Glutamatergic neuron (in vitro differentiated cells): ENCODE measurements around the gene ACTL6A. TPM values are rescaled to one million over a fixed set of nuclear protein-coding genes. Genes with fewer than 3 reads are reported as not detected.

Experiments
- DNase-seq: peaks from one replicate; pipeline ENCODE4 v3.0.0; 2022
- H3K27ac Mint-ChIP-seq: one replicate; pipeline ENCODE4 v1.8.0; 2020; ENCODE audit warnings: mild to moderate bottlenecking, mixed read lengths, inconsistent platforms; ENCODE audit not compliant: unreplicated experiment
- H3K27me3 Mint-ChIP-seq: one replicate; pipeline ENCODE4 v1.8.0; 2020; ENCODE audit warnings: mild to moderate bottlenecking, moderate library complexity, mixed read lengths, inconsistent platforms; ENCODE audit not compliant: unreplicated experiment
- H3K36me3 Mint-ChIP-seq: one replicate; pipeline ENCODE4 v1.8.0; 2020; ENCODE audit warnings: mild to moderate bottlenecking, mixed read lengths, inconsistent platforms; ENCODE audit not compliant: unreplicated experiment
- H3K4me1 Mint-ChIP-seq: one replicate; pipeline ENCODE4 v1.8.0; 2020; ENCODE audit warnings: mild to moderate bottlenecking, low read depth, mixed read lengths, inconsistent platforms; ENCODE audit not compliant: unreplicated experiment
- H3K4me3 Mint-ChIP-seq: one replicate; pipeline ENCODE4 v1.8.0; 2020; ENCODE audit warnings: mild to moderate bottlenecking, mixed read lengths, inconsistent platforms; ENCODE audit not compliant: unreplicated experiment
- H3K9me3 Mint-ChIP-seq: one replicate; pipeline ENCODE4 v1.8.0; 2020; ENCODE audit warnings: mild to moderate bottlenecking, moderate library complexity, mixed read lengths, inconsistent platforms; ENCODE audit not compliant: unreplicated experiment
- total RNA-seq: library from RNA; stranded (reverse); fragmentation: NEBNext Ultra II Directional; extraction: Animal tissue kit (Norgen Biotek cat#: 25700); gene quantifications from one replicate; pipeline ENCODE4 v1.2.1, GENCODE V29; 2021; ENCODE audit not compliant: unreplicated experiment
- TF ChIP-seq, protein P1 (sequence below): fragments of 200-600 bp; sonication (generic); IDR thresholded peaks from one replicate; pipeline ENCODE4 v1.5.0; 2021; ENCODE audit not compliant: partially characterized antibody, unreplicated experiment

ACTL6A gene
- total RNA-seq, 1 donor from 2014 or later = 58.8 TPM

DNA sequence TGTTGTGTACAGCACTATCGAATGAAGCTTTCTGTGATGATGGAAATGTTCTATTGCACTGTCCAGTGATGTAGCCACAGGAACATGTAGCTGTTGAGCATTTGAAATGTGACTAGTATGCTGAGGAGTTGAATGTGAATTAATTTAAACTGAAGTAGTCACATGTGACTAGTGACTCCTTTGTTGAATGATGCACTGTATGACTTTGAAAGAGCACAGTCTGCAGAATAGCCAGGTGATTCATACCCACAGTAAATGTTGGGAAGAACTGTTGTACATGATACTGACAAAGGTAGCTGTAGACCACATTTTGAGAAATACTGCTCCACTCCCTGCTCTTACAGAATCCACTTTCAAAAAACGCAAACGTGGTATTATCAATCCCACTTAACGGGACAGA, 34.0 kb upstream of the ACTL6A start:
- DNase-seq = no peak
- Mint-ChIP-seq H3K27me3 (no peaks in the 10 kb centered on the region), H3K27ac (no peak overlapping the region), H3K4me3 (no peak overlapping the region), H3K4me1 (peaks cover 5% of the 10 kb centered on the region), H3K36me3 (no peaks in the 10 kb centered on the region), H3K9me3 (peaks cover 4% of the 10 kb centered on the region)
- TF ChIP-seq, protein P1, sequence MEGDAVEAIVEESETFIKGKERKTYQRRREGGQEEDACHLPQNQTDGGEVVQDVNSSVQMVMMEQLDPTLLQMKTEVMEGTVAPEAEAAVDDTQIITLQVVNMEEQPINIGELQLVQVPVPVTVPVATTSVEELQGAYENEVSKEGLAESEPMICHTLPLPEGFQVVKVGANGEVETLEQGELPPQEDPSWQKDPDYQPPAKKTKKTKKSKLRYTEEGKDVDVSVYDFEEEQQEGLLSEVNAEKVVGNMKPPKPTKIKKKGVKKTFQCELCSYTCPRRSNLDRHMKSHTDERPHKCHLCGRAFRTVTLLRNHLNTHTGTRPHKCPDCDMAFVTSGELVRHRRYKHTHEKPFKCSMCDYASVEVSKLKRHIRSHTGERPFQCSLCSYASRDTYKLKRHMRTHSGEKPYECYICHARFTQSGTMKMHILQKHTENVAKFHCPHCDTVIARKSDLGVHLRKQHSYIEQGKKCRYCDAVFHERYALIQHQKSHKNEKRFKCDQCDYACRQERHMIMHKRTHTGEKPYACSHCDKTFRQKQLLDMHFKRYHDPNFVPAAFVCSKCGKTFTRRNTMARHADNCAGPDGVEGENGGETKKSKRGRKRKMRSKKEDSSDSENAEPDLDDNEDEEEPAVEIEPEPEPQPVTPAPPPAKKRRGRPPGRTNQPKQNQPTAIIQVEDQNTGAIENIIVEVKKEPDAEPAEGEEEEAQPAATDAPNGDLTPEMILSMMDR = no peak

DNA sequence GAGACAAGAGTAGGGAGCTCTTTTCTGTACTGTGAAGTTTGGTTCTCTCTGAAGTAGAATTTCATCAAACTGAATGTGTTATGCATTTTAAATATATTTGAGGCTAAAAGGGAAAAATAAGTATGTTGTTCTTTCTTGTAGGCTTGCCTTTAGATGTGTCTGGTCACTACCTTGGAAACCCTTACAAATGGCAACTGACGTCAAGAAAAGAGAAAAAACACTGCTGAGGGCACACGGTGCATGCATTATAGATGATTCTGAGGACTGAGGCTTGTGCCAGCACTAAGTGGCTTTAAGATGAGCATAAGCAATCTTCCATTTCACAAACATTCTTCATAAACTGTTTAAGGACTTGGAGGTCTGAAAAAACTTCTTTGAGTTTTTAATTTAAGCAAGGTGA, 31.1 kb upstream of the ACTL6A start:
- H3K4me3 Mint-ChIP-seq = no peak overlapping the region
- peaks cover under 1% of the 10 kb centered on the region for H3K4me1 Mint-ChIP-seq
- H3K27me3 Mint-ChIP-seq = no peaks in the 10 kb centered on the region
- H3K27ac Mint-ChIP-seq = no peak overlapping the region
- TF ChIP-seq, protein P1 = no peak
- no peaks in the 10 kb centered on the region for H3K36me3 Mint-ChIP-seq
- DNase-seq = no peak
- peaks cover under 1% of the 10 kb centered on the region for H3K9me3 Mint-ChIP-seq

DNA sequence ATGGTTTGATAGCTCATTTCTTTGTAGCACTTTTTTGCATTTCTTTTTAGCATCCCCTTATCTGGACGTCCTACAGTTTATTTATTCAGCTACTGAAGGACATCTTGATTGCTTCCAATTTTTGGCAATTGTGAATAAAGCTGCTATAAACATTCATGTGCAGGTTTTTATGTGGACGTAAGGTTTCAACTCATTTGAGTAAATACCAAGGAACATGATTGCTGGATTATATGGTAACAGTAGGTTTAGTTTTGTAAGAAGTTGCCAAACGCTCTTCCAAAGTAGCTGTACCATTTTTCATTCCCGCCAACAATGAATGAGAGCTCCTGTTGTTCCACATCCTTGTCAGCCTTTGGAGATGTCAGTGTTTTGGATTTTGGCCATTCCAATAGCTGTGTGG, 29.5 kb upstream of the ACTL6A start:
- no peaks in the 10 kb centered on the region for H3K27me3 Mint-ChIP-seq

DNA sequence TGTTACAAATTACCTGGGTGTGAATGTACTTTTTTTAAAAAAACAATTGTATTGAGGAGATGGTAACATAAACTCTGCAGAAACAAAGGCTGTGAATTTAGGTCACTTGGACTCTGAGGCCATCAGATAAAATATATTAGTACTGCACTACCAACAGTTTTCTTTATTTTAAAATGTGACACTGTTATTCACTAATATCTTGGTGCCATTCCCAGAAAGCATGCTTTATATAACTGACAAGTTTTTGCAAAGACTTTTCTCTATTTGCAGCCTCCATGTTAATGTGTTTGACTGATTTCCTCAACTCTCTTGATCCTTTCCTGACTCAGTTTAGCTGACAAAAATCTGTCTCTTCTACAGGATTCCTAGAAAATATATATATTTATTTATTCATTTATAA, 26.5 kb upstream of the ACTL6A start:
- TF ChIP-seq, protein P1 = no peak
- Mint-ChIP-seq H3K36me3 (no peaks in the 10 kb centered on the region), H3K27ac (no peak overlapping the region), H3K4me1 (no peaks in the 10 kb centered on the region), H3K4me3 (no peak overlapping the region), H3K27me3 (no peaks in the 10 kb centered on the region), H3K9me3 (no peaks in the 10 kb centered on the region)
- DNase-seq = no peak

More for the DNA sequence above, 29.5 kb upstream of the ACTL6A start:
- H3K9me3 Mint-ChIP-seq = no peaks in the 10 kb centered on the region
- H3K4me3 Mint-ChIP-seq = no peak overlapping the region
- no peak for DNase-seq
- no peak overlapping the region for H3K27ac Mint-ChIP-seq
- no peaks in the 10 kb centered on the region for H3K36me3 Mint-ChIP-seq
- no peaks in the 10 kb centered on the region for H3K4me1 Mint-ChIP-seq
- TF ChIP-seq, protein P1 = no peak

DNA sequence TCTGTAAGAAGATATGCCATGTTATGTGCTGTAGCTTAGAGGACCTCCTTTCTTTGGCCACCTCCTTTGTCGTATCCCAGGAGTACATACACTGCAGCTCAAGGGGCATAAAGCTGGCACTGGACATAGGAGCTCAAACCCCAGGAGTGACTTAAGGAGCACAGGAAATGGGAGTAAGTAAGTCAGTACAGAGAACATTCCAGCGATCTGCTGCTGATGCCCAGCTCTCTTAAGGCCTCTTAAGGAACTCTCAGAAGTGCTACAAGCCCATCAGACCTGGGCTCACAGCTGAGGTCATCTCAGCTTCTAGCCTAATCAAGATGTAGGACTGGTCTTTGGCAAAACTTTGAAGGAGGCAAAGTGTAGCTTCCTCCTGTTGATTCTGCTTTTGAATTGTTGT, 21.6 kb upstream of the ACTL6A start:
- Mint-ChIP-seq H3K27ac (no peak overlapping the region), H3K4me1 (no peaks in the 10 kb centered on the region), H3K36me3 (no peaks in the 10 kb centered on the region), H3K27me3 (no peaks in the 10 kb centered on the region), H3K9me3 (peaks cover 4% of the 10 kb centered on the region), H3K4me3 (no peak overlapping the region)
- TF ChIP-seq, protein P1 = no peak
- DNase-seq = no peak
